ENCODE results near the gene CTBS. TPM values are rescaled to one million over a fixed set of nuclear protein-coding genes. Genes with fewer than 3 reads are reported as not detected.
A peak's percentile ranks its signal among the peaks of the same experiment; 100 is the strongest.

Gene CTBS
- polyA plus RNA-seq, 1 donor (not counting 4 experiments of a cell fraction or from before 2014, with no cell fraction given) = 16.7 TPM

- H3K4me3 ChIP-seq (ENCODE audit: control insufficient read depth in 2 of 3, extremely low read depth in 1 of 3, insufficient read depth in 2 of 3, low read depth in 1 of 3, low read length in 3 of 3) = no peak overlapping the region
- no peak for FAIRE-seq
- no peak overlapping the region for H3K4me2 ChIP-seq (ENCODE audit: control insufficient read depth, extremely low read depth, insufficient read depth, low read depth, low read length)
- H3K79me2 ChIP-seq (ENCODE audit: control insufficient read depth, insufficient read depth, low read length) = no peaks in the 10 kb centered on the region
- no peaks in the 10 kb centered on the region for H3K9me3 ChIP-seq (ENCODE audit: control insufficient read depth, low read depth, low read length)
- no peaks in the 10 kb centered on the region for H3K9me1 ChIP-seq (ENCODE audit: control insufficient read depth, extremely low read depth, insufficient read depth, low read length)
- H3K9ac ChIP-seq (ENCODE audit: control insufficient read depth, extremely low read depth, insufficient read depth, low read length) = no peak overlapping the region
- DNase-seq (ENCODE audit: low read depth, low spot score) = no peak
- H2AFZ ChIP-seq (ENCODE audit: control insufficient read depth, low read length) = no peak overlapping the region
- no peak overlapping the region for H3K27ac ChIP-seq (ENCODE audit: control insufficient read depth, insufficient read depth, low read length)
- H4K20me1 ChIP-seq (ENCODE audit: control insufficient read depth, extremely low read depth, insufficient read depth, low read length) = no peaks in the 10 kb centered on the region
- no peaks in the 10 kb centered on the region for H3K36me3 ChIP-seq (ENCODE audit: control insufficient read depth in 2 of 2, extremely low read depth in 1 of 2, insufficient read depth in 2 of 2, low read length in 2 of 2)
- no peak for TF ChIP-seq EZH2 (IDR thresholded peaks at IDR 0.05; ENCODE audit: low read length)
- TF ChIP-seq, protein P1, sequence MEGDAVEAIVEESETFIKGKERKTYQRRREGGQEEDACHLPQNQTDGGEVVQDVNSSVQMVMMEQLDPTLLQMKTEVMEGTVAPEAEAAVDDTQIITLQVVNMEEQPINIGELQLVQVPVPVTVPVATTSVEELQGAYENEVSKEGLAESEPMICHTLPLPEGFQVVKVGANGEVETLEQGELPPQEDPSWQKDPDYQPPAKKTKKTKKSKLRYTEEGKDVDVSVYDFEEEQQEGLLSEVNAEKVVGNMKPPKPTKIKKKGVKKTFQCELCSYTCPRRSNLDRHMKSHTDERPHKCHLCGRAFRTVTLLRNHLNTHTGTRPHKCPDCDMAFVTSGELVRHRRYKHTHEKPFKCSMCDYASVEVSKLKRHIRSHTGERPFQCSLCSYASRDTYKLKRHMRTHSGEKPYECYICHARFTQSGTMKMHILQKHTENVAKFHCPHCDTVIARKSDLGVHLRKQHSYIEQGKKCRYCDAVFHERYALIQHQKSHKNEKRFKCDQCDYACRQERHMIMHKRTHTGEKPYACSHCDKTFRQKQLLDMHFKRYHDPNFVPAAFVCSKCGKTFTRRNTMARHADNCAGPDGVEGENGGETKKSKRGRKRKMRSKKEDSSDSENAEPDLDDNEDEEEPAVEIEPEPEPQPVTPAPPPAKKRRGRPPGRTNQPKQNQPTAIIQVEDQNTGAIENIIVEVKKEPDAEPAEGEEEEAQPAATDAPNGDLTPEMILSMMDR (optimal IDR thresholded peaks at IDR 0.05 in 1 of 3, IDR thresholded peaks at IDR 0.05 in 1 of 3, conservative IDR thresholded peaks at IDR 0.05 in 1 of 3; ENCODE audit: extremely low read depth in 1 of 3, insufficient read depth in 2 of 3, low read length in 3 of 3) = peak in 1 of 3 experiments; percentile 10
- no peaks in the 10 kb centered on the region for H3K4me1 ChIP-seq (ENCODE audit: control insufficient read depth, extremely low read depth, insufficient read depth, low read length)
- dilution Hi-C loops (cut with MboI; ENCODE audit: extremely low pct_ligation_motif_present, low sequenced_read_pairs) = no loop called here
- H3K27me3 ChIP-seq (ENCODE audit: control insufficient read depth, extremely low read depth, insufficient read depth, low read length) = no peaks in the 10 kb centered on the region
These were observed 32.6 kb downstream of the CTBS start for GRCh38 chr1:84541679-84542078.

DNA sequence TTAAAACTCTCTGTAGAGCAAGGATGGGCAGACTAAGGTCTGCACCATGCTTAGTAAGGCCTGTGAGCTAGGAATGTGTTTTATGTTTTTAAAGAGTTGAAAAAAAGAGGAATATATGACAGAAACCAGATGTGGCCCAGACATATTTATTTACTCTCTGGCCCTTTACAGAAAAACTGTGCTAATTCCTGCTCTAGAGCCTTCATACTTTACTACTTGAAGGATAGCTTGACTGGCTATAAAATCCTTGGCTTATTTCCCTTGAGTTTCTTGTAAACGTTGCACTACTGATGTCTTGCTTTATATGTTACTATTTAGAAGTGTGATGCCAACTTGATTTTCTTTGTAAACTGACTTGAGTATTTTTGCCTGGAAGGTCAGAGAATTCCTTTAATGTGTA is 33.5 kb downstream of the CTBS start:
- TF ChIP-seq, protein P1 (optimal IDR thresholded peaks at IDR 0.05 in 1 of 3, IDR thresholded peaks at IDR 0.05 in 1 of 3, conservative IDR thresholded peaks at IDR 0.05 in 1 of 3; ENCODE audit: extremely low read depth in 1 of 3, insufficient read depth in 2 of 3, low read length in 3 of 3) = no peak
- TF ChIP-seq EZH2 (IDR thresholded peaks at IDR 0.05; ENCODE audit: low read length) = no peak
- Histone ChIP-seq H3K4me3 (ENCODE audit: control insufficient read depth in 2 of 3, extremely low read depth in 1 of 3, insufficient read depth in 2 of 3, low read depth in 1 of 3, low read length in 3 of 3) (no peak overlapping the region), H3K9ac (ENCODE audit: control insufficient read depth, extremely low read depth, insufficient read depth, low read length) (no peak overlapping the region), H3K27me3 (ENCODE audit: control insufficient read depth, extremely low read depth, insufficient read depth, low read length) (no peaks in the 10 kb centered on the region), H3K9me3 (ENCODE audit: control insufficient read depth, low read depth, low read length) (no peaks in the 10 kb centered on the region), H4K20me1 (ENCODE audit: control insufficient read depth, extremely low read depth, insufficient read depth, low read length) (no peaks in the 10 kb centered on the region), H3K79me2 (ENCODE audit: control insufficient read depth, insufficient read depth, low read length) (no peaks in the 10 kb centered on the region), H3K9me1 (ENCODE audit: control insufficient read depth, extremely low read depth, insufficient read depth, low read length) (no peaks in the 10 kb centered on the region), H2AFZ (ENCODE audit: control insufficient read depth, low read length) (no peak overlapping the region), H3K27ac (ENCODE audit: control insufficient read depth, insufficient read depth, low read length) (no peak overlapping the region), H3K36me3 (ENCODE audit: control insufficient read depth in 2 of 2, extremely low read depth in 1 of 2, insufficient read depth in 2 of 2, low read length in 2 of 2) (no peaks in the 10 kb centered on the region), H3K4me2 (ENCODE audit: control insufficient read depth, extremely low read depth, insufficient read depth, low read depth, low read length) (no peak overlapping the region), H3K4me1 (ENCODE audit: control insufficient read depth, extremely low read depth, insufficient read depth, low read length) (no peaks in the 10 kb centered on the region)
- peak; percentile 32 for FAIRE-seq
- dilution Hi-C loops (cut with MboI; ENCODE audit: extremely low pct_ligation_motif_present, low sequenced_read_pairs) = no loop called here
- no peak for DNase-seq (ENCODE audit: low read depth, low spot score)
